HFF-Myc (cell line): ENCODE measurements around the gene BMF.

Experiments used
- DNase-seq: peaks from one replicate; pipeline ENCODE4 v3.0.0-alpha.2; 2011; ENCODE audit warnings: low read depth; ENCODE audit errors: extremely low read depth
- H3K4me3 ChIP-seq: replicated peaks from 2 replicates; pipeline ENCODE4 v1.5.1; 2011; ENCODE audit warnings: low read depth, mild to moderate bottlenecking, control low read depth, low read length
- TF ChIP-seq, protein P1 (sequence below): IDR thresholded peaks from 2 replicates; pipeline ENCODE4 v1.5.1; 2012; ENCODE audit warnings: mild to moderate bottlenecking, low read depth, low read length, control low read depth; ENCODE audit errors: missing control alignments

Gene BMF

DNA sequence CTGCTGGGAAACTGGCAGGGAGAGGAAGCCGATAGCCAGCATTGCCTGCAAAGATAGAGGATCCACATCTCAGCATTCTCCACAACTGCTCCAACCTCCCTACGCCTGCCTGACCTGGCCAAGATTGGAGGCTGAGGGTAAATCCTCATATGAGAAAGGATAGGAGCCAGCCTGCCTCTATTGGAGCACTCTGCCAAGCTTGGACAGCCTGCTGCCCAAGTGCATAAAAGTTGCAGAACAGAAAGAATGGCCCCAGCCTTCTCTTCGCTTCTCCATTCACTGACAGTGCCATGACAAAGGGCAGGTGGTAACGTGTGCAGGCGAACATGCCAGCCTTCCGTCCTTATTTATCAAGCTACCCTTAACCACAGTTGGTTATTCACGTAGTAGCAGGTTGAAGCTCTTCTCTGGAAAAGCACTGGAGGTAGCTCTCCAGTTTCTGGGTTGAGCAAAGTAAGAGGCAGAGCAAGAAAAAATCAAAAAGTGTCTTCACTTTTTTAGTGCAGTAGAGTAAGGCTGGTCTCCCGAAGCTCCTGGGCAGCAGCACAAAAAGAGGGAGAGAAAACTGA lies 4.3 kb downstream of the BMF start:
- DNase-seq = no peak
- TF ChIP-seq, protein P1, sequence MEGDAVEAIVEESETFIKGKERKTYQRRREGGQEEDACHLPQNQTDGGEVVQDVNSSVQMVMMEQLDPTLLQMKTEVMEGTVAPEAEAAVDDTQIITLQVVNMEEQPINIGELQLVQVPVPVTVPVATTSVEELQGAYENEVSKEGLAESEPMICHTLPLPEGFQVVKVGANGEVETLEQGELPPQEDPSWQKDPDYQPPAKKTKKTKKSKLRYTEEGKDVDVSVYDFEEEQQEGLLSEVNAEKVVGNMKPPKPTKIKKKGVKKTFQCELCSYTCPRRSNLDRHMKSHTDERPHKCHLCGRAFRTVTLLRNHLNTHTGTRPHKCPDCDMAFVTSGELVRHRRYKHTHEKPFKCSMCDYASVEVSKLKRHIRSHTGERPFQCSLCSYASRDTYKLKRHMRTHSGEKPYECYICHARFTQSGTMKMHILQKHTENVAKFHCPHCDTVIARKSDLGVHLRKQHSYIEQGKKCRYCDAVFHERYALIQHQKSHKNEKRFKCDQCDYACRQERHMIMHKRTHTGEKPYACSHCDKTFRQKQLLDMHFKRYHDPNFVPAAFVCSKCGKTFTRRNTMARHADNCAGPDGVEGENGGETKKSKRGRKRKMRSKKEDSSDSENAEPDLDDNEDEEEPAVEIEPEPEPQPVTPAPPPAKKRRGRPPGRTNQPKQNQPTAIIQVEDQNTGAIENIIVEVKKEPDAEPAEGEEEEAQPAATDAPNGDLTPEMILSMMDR = no peak
- no peak overlapping the region for H3K4me3 ChIP-seq

DNA sequence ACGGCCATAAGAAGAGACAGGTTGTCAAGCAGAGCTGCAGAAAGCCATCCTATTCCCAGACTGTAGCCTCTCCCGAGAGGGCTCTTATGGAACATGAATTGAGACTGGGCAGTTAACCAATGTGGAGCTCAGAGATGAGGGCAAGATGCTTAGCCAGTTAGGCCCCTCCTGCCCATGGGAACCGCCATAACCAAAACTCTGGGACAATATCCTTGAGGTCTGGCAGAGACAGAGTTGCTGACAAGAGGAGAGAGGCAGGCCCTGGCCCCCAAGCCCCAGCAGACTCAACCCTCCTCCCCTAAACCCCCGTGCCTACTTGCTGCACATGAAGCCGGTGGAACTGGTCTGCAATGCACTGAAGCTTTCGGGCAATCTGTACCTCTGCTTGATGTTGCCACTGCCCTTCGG lies 4.8 kb downstream of the BMF start:
- no peak for DNase-seq
- no peak overlapping the region for H3K4me3 ChIP-seq
- TF ChIP-seq, protein P1 = no peak

DNA sequence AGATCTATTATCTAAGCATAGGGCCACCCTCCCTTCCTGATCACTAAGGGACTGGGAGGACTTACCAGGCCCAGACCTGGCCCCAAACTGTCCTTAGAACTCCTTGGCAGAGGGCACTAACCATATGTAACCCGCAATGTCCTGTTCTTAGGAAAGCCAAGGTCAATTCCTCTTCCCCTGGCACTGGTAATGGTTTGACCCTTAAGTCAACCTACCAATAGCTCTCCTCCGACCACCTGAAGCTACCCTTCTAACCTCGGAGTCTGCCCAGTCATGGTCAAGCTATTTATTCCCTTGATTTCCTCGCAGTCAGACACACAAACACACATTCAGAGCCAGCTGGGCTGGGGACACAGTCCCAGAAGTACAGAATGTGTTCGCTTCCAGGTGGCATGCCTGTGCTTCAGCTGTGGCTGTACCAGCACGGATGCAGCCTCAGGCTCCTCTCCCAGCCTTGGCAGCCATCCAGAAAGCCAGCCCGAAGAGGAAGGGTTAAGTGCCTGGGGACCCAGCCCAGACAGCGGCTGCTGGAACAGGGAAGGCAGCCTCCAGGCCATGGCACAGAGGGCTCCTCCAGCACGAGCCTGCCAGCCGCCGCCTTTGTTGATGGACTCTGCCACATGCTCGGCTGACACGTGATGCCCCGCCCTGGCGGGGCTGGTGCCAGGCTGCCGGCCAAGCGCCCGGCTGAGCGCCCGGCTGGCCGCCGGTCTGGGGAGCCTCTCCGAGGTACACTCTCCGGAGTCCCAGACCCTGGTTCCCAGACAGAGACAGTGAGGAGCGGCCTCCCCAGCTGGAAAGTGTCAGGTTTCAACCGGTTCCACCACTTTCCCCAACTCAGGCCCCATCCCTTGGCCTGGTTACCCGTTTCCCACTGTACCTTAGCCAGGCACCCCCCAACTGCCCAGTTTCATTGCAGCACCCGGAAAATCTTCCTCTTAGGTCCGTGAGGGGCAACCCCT lies 5.5 kb downstream of the BMF start:
- no peak for DNase-seq
- no peak overlapping the region for H3K4me3 ChIP-seq
- TF ChIP-seq, protein P1 = no peak

DNA sequence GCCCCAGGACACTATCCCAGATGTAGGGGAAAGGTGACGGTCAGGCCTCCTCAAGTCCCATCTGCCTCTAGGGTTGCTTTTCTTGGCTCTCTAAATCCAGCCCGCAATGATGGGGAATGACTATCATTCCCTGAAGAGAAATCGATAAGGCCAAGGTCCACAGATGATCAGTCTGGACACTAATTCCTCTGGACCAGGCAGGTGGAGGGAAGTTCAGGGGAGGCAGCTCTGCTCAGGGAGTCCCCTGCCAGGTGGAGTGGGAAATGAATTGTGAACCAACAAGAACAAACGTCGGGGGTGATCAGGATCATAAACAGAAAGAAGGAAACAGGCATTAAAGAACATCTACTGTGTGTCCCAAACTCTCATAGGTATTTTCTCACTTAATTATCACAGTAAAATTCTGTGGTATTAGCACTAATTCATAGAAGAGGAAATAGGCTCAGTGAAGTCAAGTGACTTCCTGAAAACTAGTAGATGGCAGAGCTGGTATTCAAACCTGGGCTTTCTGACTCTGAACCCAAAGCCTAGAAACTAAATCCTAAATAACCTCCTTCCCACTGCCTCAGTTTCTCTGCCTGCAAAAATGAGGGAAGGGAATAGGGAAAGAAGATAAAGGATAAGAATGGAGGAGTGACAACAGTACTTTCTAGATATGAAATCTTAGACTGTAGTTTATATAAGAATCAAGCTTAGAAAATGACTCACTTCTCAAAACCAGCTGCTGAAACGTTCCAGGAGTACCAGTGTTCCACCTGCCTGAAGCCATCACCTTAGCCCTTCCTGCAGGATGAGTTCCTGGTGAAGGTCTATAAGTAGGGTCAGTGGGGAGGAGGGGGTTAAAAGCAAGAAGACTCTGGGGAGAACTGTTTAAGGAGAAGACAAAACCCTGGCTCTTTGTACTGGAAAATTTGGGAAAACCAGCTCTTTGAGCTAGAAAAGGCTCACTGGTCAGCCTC lies 7.5 kb downstream of the BMF start:
- DNase-seq = no peak
- TF ChIP-seq, protein P1 = no peak
- H3K4me3 ChIP-seq = no peak overlapping the region

DNA sequence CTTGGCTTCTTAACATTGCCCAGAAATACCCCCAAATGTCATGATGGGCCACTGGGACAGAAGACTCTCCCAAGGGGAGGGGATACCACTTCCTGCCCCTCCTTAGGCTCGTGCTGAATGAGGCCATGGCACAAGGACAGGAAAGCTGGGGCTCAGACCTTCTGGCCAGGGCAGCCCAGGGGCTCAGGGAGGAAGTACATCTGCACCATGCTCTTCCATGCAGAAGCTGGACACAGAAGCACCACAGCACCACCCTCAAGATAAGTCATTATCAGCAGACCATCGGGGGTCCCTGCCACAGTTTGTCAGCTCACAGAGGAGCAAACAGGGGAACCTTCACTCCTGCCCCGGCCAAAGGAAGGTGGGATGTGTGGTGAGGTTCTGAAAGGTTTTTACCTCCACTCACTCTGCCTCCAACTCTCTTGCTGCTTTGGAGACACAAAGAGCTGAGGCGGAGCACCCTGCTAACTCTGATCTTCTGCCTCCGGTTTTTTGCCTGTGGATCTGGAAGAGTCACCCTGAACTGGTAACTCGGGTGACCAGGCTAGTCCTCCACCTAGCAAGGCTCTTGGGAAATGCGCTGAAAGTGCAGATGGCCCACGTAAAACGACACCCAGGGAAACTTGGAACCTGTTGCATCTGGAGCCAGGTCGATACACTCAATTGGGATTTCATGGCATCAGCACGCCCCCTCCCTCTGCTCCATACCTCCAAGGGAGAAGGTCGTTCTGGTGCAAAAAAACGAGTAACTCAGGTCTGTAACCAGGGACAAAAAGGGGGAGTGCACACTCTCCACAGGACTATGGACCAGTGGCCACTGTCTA lies 8.3 kb downstream of the BMF start:
- H3K4me3 ChIP-seq = no peak overlapping the region
- TF ChIP-seq, protein P1 = no peak
- DNase-seq = no peak
